Natural killer cell (primary cell): Measurements from ENCODE around the gene SLC13A1. TPM values are rescaled to one million over a fixed set of nuclear protein-coding genes. Genes with fewer than 3 reads are reported as not detected.

Source experiments
- ATAC-seq, 3 donors: fragments of 150-1000 bp in 2 of 3; fragments of 200-7000 bp in 1 of 3; cut with Tn5 transposase; 1 replicate in 1 of 3; 2 replicates in 2 of 3; pipeline ENCODE4 v1.10.0; 2021; ENCODE audit warnings: mild to moderate bottlenecking in 2 of 3, moderate library complexity in 2 of 3
- DNase-seq, 2 donors: peaks; one replicate each; pipeline versions ENCODE4 v3.0.0 to v3.0.0-alpha.2; 2013 to 2021; ENCODE audit warnings: mixed read lengths in 1 of 2
- H3K27ac ChIP-seq: one replicate; pipeline ENCODE4 v1.5.1; 2013; ENCODE audit warnings: mild to moderate bottlenecking, low read length
- H3K27me3 ChIP-seq: one replicate; pipeline ENCODE4 v1.6.1; 2013; ENCODE audit warnings: low read length; ENCODE audit not compliant: control insufficient read depth, insufficient read depth
- H3K36me3 ChIP-seq: one replicate; pipeline ENCODE4 v1.6.1; 2013; ENCODE audit warnings: low read length; ENCODE audit not compliant: control insufficient read depth, insufficient read depth
- H3K4me1 ChIP-seq: one replicate; pipeline ENCODE4 v1.6.1; 2013; ENCODE audit warnings: low read length; ENCODE audit not compliant: control insufficient read depth, insufficient read depth
- H3K4me3 ChIP-seq: one replicate; pipeline ENCODE4 v1.5.1; 2013; ENCODE audit warnings: low read length
- H3K9me3 ChIP-seq: one replicate; pipeline ENCODE4 v1.6.1; 2013; ENCODE audit warnings: low read length; ENCODE audit not compliant: control insufficient read depth, insufficient read depth
- H3K27ac Mint-ChIP-seq, 2 donors: one replicate each; pipeline ENCODE4 v1.8.0; 2022; ENCODE audit warnings: mild to moderate bottlenecking in 2 of 2, mixed read lengths in 2 of 2, moderate library complexity in 1 of 2
- H3K27me3 Mint-ChIP-seq, 2 donors: one replicate each; pipeline ENCODE4 v1.8.0; 2022; ENCODE audit warnings: low read depth in 2 of 2, mixed read lengths in 2 of 2
- H3K36me3 Mint-ChIP-seq: one replicate; pipeline ENCODE4 v1.8.0; 2022; ENCODE audit warnings: mixed read lengths
- H3K4me1 Mint-ChIP-seq, 2 donors: one replicate each; pipeline ENCODE4 v1.8.0; 2022; ENCODE audit warnings: mixed read lengths in 2 of 2
- H3K4me3 Mint-ChIP-seq: one replicate; pipeline ENCODE4 v1.8.0; 2022; ENCODE audit warnings: mild to moderate bottlenecking, moderate library complexity, mixed read lengths
- H3K9me3 Mint-ChIP-seq, 2 donors: one replicate each; pipeline ENCODE4 v1.8.0; 2022; ENCODE audit warnings: mixed read lengths in 2 of 2
- WGBS: methylation state at CpG from one replicate; pipeline ENCODE4 v1.1.7; 2013; ENCODE audit warnings: missing lambda C conversion rate; ENCODE audit not compliant: insufficient coverage; 5-methylcytosine and 5-hydroxymethylcytosine counted together
- intact Hi-C: fragments of 100-400 bp; cut with micrococcal nuclease; formaldehyde crosslinking; loops from one replicate; pipeline ENCODE4 v1.14.2; 2022
- total RNA-seq, 4 donors: library from RNA; stranded (reverse); fragments of 120-200 nt in 1 of 4; gene quantifications; one replicate each; pipeline versions ENCODE4 v1.2.3 to v1.2.4, GENCODE V29; 2013 to 2022
- TF ChIP-seq, protein P1 (sequence below): fragments of 200-600 bp; IDR thresholded peaks from one replicate; pipeline ENCODE4 v1.8.0; 2022; ENCODE audit warnings: antibody characterized with exemption

SLC13A1 gene
- total RNA-seq, 3 donors from 2014 or later (not counting 1 experiment from before 2014, with no cell fraction given), result not detected

DNA sequence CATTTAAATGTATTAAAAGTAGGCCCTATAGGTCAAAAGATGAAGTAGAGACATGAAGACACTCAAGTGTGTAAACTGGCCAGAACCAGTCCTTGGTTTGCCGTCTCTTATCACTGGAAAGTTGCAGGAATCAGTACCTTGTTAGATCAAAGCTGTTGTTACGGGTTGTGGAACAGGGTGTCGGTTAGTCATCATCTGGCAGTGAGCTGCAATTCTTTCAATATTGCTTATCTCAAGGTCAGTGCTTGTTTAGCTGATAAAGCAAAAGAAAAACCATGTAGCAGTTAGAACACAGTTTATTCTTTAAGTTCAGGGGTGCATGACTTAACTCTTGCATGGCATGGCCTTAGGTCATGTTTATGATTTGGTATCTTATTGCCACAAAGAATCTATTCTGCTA, 10.0 kb upstream of the SLC13A1 start:
- intact Hi-C loops, result no loop called here
- Mint-ChIP-seq H3K27ac (no peak overlapping the region), H3K9me3 (peaks cover 15 to 16% of the 10 kb centered on the region in 2 donors), H3K36me3 (no peaks in the 10 kb centered on the region), H3K4me3 (no peak overlapping the region), H3K4me1 (no peaks in the 10 kb centered on the region), H3K27me3 (no peaks in the 10 kb centered on the region)
- H3K4me1 ChIP-seq, result no peaks in the 10 kb centered on the region
- no peak for DNase-seq
- TF ChIP-seq, protein P1, sequence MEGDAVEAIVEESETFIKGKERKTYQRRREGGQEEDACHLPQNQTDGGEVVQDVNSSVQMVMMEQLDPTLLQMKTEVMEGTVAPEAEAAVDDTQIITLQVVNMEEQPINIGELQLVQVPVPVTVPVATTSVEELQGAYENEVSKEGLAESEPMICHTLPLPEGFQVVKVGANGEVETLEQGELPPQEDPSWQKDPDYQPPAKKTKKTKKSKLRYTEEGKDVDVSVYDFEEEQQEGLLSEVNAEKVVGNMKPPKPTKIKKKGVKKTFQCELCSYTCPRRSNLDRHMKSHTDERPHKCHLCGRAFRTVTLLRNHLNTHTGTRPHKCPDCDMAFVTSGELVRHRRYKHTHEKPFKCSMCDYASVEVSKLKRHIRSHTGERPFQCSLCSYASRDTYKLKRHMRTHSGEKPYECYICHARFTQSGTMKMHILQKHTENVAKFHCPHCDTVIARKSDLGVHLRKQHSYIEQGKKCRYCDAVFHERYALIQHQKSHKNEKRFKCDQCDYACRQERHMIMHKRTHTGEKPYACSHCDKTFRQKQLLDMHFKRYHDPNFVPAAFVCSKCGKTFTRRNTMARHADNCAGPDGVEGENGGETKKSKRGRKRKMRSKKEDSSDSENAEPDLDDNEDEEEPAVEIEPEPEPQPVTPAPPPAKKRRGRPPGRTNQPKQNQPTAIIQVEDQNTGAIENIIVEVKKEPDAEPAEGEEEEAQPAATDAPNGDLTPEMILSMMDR, result no peak
- no peak overlapping the region for H3K4me3 ChIP-seq
- no peak overlapping the region for H3K27ac ChIP-seq
- H3K9me3 ChIP-seq, result no peaks in the 10 kb centered on the region
- no peak for ATAC-seq
- 90% methylated on average over 3 of the region's 3 CpGs for WGBS
- H3K36me3 ChIP-seq, result no peaks in the 10 kb centered on the region
- H3K27me3 ChIP-seq, result no peaks in the 10 kb centered on the region

DNA sequence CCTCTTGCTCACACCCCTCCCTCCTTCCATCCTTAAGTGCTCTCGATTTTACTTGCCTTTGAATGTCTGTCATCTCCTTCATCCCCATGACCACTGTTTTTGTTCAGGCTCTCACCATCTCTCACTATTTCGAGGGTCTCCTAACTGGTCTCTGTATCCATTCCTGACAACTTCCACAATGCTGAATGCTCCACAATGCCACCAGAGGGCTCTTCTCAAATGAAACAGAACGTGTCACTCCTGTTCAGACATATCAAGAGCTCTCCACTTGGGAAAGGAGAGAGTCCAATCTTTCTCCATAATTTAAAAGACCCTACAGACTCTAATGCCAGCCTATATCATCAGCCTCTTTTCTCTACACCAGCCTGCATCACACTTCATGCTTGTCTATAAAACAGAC, 9.0 kb upstream of the SLC13A1 start:
- intact Hi-C loops, result no loop called here
- TF ChIP-seq, protein P1, result no peak
- WGBS, result 43% methylated on average over 3 of the region's 3 CpGs

DNA sequence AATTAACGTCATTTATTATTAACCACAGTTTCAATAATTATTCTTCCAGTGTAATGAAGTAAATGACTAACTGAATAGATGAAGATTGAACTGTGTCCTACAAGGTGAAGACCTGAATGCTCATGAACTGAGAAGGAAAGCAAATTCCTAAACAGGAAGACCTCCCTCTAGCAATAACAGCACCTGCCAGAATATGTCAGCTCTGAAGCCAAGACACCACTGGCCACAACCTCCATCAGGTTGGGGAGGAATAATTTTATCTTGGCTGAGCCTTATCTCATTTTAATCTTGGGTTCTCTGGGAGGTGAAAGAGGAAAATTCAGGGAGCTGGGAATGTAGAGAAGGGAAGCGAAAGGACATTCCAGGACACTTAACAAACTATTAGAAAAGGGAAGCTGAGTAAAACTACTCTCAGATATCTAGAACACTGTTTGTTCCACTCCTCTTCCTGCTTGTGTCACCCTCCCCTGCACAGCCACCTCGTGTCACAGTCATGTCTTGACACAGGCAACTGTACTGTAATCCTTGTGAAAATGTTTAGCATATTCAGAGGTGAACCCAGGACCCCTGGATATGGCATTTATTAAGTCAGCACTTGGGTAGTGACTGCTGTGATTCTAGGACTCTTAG, 4.6 kb upstream of the SLC13A1 start:
- intact Hi-C loops, result no loop called here
- H3K4me1 ChIP-seq, result no peaks in the 10 kb centered on the region
- no peak overlapping the region for H3K27ac ChIP-seq
- H3K36me3 Mint-ChIP-seq, result no peaks in the 10 kb centered on the region
- no peaks in the 10 kb centered on the region for H3K9me3 ChIP-seq
- H3K36me3 ChIP-seq, result no peaks in the 10 kb centered on the region
- TF ChIP-seq, protein P1, result no peak
- H3K27me3 Mint-ChIP-seq, result no peaks in the 10 kb centered on the region
- H3K4me3 Mint-ChIP-seq, result no peak overlapping the region
- H3K4me1 Mint-ChIP-seq, result no peaks in the 10 kb centered on the region
- no peaks in the 10 kb centered on the region for H3K27me3 ChIP-seq
- no peak overlapping the region for H3K27ac Mint-ChIP-seq
- DNase-seq (no peak), ATAC-seq (no peak)
- 29% methylated on average over 2 of the region's 3 CpGs for WGBS
- H3K9me3 Mint-ChIP-seq, result peaks cover 14 to 16% of the 10 kb centered on the region in 2 donors
- no peak overlapping the region for H3K4me3 ChIP-seq

More for the DNA sequence above, 9.0 kb upstream of the SLC13A1 start:
- no peaks in the 10 kb centered on the region for H3K9me3 ChIP-seq
- Mint-ChIP-seq H3K27ac (no peak overlapping the region), H3K4me1 (no peaks in the 10 kb centered on the region), H3K36me3 (no peaks in the 10 kb centered on the region), H3K9me3 (peaks cover 11 to 13% of the 10 kb centered on the region in 2 donors), H3K27me3 (no peaks in the 10 kb centered on the region), H3K4me3 (no peak overlapping the region)
- ATAC-seq (no peak), DNase-seq (no peak)
- no peak overlapping the region for H3K4me3 ChIP-seq
- no peaks in the 10 kb centered on the region for H3K27me3 ChIP-seq
- H3K4me1 ChIP-seq, result no peaks in the 10 kb centered on the region
- H3K36me3 ChIP-seq, result no peaks in the 10 kb centered on the region
- no peak overlapping the region for H3K27ac ChIP-seq

DNA sequence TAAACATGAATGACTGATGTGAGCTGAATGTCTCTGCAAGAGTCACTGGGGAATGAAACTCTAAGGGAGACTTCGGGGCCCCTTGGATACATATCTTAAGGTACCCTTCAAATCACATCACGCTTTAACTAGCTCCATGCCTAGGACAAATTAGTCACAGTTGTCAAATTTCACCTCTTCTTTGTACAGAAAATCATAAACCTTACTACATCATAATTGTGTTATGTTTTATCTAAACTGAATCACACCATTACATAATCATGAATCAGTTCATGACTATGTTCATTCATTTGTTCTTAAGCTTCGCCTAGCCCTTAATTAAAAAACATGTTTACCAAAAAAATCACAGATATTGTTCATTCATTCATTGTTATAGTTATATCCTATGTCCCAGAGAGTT, 2.1 kb upstream of the SLC13A1 start:
- no peaks in the 10 kb centered on the region for H3K4me1 ChIP-seq
- no peaks in the 10 kb centered on the region for H3K4me1 Mint-ChIP-seq
- H3K36me3 Mint-ChIP-seq, result no peaks in the 10 kb centered on the region
- no peak overlapping the region for H3K27ac Mint-ChIP-seq
- peaks cover 7 to 10% of the 10 kb centered on the region in 2 donors for H3K9me3 Mint-ChIP-seq
- peaks cover 5% of the 10 kb centered on the region for H3K9me3 ChIP-seq
- H3K27me3 Mint-ChIP-seq, result no peaks in the 10 kb centered on the region
- no peaks in the 10 kb centered on the region for H3K27me3 ChIP-seq
- ATAC-seq (no peak), DNase-seq (no peak)
- TF ChIP-seq, protein P1, result no peak
- 58% methylated on average over 2 of the region's 3 CpGs for WGBS
- H3K4me3 ChIP-seq, result no peak overlapping the region
- no peaks in the 10 kb centered on the region for H3K36me3 ChIP-seq
- H3K27ac ChIP-seq, result no peak overlapping the region
- intact Hi-C loops, result no loop called here
- no peak overlapping the region for H3K4me3 Mint-ChIP-seq
